ENCODE data around the gene DOCK8. TPM values are rescaled to one million over a fixed set of nuclear protein-coding genes. Genes with fewer than 3 reads are reported as not detected.
A peak's percentile ranks its signal among the peaks of the same experiment; 100 is the strongest.

The DOCK8 gene
- total RNA-seq, 1 experiment from 2014 or later = 1.4 TPM

DNA sequence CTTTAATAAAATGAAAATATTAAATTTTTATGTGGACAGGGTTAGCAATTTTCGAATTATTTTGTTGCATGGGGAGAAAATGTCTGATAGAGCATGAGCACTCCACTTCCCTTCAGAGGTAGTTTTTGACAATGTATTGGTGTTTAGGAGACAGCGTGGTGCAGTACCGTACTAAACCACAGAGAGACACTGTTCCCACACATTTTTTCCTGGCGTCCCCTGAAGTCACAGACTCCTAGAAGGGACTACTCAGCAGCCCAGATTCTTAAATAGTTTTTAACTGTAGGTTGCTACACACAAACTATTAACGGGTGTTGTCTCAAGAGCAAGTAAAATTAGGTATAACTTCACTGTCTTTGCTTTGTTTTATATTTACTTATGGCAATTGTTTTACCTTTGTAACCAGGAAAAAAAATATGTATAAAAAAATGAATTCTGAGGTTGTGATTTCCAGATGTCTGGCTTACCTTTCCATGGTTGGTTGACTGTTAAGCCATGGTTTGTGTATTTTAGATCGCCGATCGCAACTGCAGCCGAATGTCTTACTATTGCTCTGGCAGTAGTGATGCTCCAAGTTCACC, 171.2 kb downstream of the DOCK8 start:
- Histone ChIP-seq H3K9ac (ENCODE audit: extremely low read depth, insufficient read length, low read length) (no peak overlapping the region), H2BK15ac (ENCODE audit: low read depth, low read length) (no peak overlapping the region), H3K14ac (ENCODE audit: insufficient read depth, low read length) (no peak overlapping the region), H3K18ac (ENCODE audit: insufficient read length, low read depth, low read length) (no peak overlapping the region), H2BK20ac (ENCODE audit: low read depth, low read length, poor library complexity, severe bottlenecking) (no peak overlapping the region), H4K5ac (ENCODE audit: insufficient read length, low read depth, low read length) (no peak overlapping the region), H3K56ac (ENCODE audit: insufficient read length, low read depth, low read length) (no peak overlapping the region), H3K4me1 (ENCODE audit: insufficient read depth, low read length) (no peaks in the 10 kb centered on the region; the same call in 1 of the 2 replicates), H4K91ac (ENCODE audit: insufficient read length, low read depth, low read length) (no peak overlapping the region), H2AK5ac (ENCODE audit: insufficient read length, low read length) (no peak overlapping the region), H3K27ac (ENCODE audit: insufficient read length, low read depth, low read length) (no peak overlapping the region), H3K23me2 (ENCODE audit: insufficient read length, low read depth, low read length, poor library complexity, severe bottlenecking) (no peaks in the 10 kb centered on the region), H4K8ac (replicated peaks; ENCODE audit: insufficient read length, low read depth, low read length) (no peak overlapping the region), H3K79me2 (ENCODE audit: insufficient read depth, low read length) (no peaks in the 10 kb centered on the region), H4K20me1 (ENCODE audit: control insufficient read depth, insufficient read depth, insufficient read length) (no peaks in the 10 kb centered on the region), H3K4me2 (ENCODE audit: insufficient read depth, insufficient read length, low read length) (no peak overlapping the region), H3T11ph (ENCODE audit: low read length) (no peak overlapping the region), H3K9me3 (ENCODE audit: control insufficient read depth, low read depth, low read length) (no peaks in the 10 kb centered on the region), H3K27me3 (ENCODE audit: insufficient read depth, low read length) (no peaks in the 10 kb centered on the region), H2BK120ac (ENCODE audit: low read depth, low read length, poor library complexity, severe bottlenecking) (no peak overlapping the region), H3K4ac (ENCODE audit: low read depth, low read length) (no peak overlapping the region), H2BK5ac (ENCODE audit: insufficient read length, low read length) (no peak overlapping the region), H2AFZ (ENCODE audit: low read length) (no peak overlapping the region), H2BK12ac (ENCODE audit: insufficient read length, low read depth, low read length) (no peak overlapping the region), H3K79me1 (ENCODE audit: insufficient read depth, low read depth, low read length, poor library complexity, severe bottlenecking) (no peaks in the 10 kb centered on the region), H3K23ac (ENCODE audit: insufficient read length, low read depth, low read length) (no peak overlapping the region)
- Mint-ChIP-seq H3K27ac (no peak overlapping the region), H3K27me3 (ENCODE audit: low read depth) (no peaks in the 10 kb centered on the region; the same call in 1 of the 2 replicates), H3K4me1 (peaks cover 26 to 29% of the 10 kb centered on the region in 2 experiments), H3K4me3 (no peak overlapping the region), H3K9me3 (no peaks in the 10 kb centered on the region), H3K36me3 (ENCODE audit: insufficient read depth in 1 of 3, low read depth in 3 of 3) (no peaks in the 10 kb centered on the region)
- TF ChIP-seq, protein P1, sequence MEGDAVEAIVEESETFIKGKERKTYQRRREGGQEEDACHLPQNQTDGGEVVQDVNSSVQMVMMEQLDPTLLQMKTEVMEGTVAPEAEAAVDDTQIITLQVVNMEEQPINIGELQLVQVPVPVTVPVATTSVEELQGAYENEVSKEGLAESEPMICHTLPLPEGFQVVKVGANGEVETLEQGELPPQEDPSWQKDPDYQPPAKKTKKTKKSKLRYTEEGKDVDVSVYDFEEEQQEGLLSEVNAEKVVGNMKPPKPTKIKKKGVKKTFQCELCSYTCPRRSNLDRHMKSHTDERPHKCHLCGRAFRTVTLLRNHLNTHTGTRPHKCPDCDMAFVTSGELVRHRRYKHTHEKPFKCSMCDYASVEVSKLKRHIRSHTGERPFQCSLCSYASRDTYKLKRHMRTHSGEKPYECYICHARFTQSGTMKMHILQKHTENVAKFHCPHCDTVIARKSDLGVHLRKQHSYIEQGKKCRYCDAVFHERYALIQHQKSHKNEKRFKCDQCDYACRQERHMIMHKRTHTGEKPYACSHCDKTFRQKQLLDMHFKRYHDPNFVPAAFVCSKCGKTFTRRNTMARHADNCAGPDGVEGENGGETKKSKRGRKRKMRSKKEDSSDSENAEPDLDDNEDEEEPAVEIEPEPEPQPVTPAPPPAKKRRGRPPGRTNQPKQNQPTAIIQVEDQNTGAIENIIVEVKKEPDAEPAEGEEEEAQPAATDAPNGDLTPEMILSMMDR (conservative IDR thresholded peaks at IDR 0.05) = peak; percentile 96
- peak; percentile 69 for DNase-seq
- no CpG with 5 or more reads among the region's 9 CpGs for WGBS (ENCODE audit: extremely low coverage, insufficient read length, low lambda C conversion rate)
